NCI-H2227 treated with DMSO at 0.1 percent for 48 hours (cell line): ENCODE data around the gene PALM.
"Not testable (repeated sequence)": the region's sequence is repeated elsewhere in the genome, so short reads cannot be mapped to it uniquely, and the experiment has no call there.

ENCODE experiments used
- DNase-seq: peaks from one replicate; lab custom pipeline; 2025; lab: John Stamatoyannopoulos, UW

PALM gene

DNA sequence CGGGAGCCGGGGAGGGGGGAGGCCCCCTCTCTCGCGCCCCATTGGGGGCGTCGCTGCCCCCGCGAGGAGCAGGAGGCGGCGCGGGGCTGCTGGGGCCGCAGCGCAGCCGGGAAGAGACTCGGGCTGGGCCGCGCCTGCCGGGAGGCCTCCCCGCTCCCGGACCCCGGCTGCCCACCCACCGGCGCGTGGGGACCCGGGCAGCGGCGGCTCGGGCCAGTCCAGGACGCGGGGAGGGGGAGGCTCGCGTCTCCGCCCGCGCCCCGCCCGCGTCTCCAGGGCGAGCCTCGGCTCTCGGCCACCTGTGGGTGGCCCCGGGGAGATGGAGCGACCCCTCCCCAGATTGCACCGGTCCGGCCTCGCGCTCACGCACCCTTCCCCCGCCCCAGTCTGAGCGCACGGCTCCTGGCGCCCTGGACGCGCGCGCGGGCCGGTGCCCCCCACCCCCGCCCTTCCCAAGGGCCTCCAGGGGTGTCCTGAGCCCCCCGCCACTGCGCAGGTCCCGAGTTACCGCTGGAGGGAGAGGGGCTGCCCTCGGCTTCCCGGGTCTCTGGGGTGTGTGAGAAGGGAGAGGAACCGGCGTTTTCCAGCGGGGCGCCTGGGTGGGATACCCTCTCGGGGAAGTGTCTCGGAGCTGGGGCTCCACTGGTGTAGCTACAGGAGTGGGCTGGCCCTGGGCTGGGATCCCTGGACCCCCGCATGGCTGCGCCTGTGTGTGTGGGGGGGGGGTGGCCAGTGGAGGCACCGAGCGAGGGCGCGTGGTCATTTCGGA lies 645 bp downstream of the PALM start:
- no peak for DNase-seq

DNA sequence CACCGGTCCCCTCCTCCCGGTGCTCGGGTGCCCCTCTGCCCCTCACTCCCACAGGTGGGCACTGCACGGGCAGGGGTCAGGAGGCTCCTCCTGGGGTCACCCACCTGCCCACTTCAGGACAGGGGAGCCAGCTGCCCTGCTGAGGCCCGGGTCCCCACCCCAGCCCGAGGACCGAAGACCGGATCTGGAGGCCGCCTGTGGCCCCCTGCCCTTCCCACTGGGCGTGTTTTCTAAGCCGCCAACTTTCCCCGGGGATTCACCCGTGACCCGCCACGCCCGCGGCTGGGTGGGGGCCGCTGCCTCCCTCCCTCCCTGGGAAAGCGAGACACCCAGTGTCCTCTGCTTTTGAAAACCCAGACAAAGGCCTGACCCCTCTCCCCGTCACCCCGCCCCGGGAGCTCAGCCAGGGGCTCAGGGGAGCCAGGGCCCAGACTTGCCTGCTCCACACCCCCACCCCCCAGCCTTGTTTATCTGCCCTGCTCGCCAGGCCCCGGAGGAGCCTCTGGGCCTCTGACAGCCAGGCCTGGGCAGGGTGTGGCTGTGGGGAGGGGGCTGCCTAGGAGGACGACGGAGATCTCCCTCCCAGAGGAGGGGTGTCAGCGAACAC lies 1.3 kb downstream of the PALM start:
- DNase-seq: no peak

DNA sequence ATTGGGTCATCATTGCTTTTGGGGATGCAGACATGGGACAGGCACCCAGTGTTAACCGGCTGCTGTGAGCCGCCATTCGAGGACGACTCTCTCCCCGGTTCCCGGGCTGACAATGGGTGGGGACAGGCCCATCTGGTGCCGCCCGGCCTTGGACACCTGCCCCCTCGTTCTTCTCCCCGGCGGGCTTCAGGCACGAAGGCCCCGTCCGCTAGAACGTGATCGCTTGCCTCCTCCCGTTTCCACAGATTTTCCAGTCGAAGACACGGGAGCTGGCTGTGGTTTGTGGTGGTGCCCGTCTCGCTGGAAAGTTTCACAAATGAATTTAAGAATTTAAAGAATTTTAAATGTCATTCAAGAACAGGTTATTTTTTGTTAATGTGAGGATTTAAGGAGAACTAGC lies 2.0 kb downstream of the PALM start:
- no peak for DNase-seq

DNA sequence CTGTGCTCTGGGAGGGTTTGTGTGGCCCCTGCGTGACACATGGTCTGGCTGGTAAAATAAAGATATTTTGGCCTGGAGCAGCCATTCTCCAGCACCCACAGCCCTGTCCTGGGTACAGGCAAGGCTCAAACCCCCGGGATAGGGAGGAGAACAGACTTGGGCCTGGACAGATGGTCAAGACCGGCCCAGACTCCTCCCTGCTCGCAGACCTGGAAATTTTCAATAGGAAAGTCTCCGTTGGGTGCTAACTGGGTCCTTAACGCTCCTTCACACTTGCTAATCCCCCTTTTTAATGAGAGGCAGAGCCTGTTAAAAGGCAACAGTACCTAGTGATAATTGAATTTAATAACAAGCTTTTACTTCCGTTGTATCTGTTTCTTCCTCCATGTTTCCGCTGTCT lies 2.5 kb downstream of the PALM start:
- no peak for DNase-seq

DNA sequence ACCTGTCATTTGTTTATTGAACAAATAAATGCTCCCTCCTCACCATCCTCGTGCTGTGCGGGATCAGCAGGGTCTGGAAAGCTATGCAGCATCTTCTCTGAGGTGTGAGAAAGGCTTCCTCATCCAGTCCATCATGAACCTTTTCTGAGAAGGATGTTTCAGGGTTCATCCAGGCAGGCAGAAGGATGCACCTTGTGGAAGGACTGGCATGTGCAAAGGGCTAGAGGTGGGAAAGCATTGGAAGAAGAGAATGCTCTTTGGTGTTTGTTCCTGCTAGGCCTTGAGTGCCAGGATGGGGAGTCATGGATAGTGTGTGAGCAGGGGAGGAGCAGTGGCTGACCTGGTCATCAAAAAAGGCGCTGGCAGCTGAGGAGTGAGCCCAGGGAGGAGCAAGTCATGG lies 6.6 kb downstream of the PALM start:
- DNase-seq: no peak

DNA sequence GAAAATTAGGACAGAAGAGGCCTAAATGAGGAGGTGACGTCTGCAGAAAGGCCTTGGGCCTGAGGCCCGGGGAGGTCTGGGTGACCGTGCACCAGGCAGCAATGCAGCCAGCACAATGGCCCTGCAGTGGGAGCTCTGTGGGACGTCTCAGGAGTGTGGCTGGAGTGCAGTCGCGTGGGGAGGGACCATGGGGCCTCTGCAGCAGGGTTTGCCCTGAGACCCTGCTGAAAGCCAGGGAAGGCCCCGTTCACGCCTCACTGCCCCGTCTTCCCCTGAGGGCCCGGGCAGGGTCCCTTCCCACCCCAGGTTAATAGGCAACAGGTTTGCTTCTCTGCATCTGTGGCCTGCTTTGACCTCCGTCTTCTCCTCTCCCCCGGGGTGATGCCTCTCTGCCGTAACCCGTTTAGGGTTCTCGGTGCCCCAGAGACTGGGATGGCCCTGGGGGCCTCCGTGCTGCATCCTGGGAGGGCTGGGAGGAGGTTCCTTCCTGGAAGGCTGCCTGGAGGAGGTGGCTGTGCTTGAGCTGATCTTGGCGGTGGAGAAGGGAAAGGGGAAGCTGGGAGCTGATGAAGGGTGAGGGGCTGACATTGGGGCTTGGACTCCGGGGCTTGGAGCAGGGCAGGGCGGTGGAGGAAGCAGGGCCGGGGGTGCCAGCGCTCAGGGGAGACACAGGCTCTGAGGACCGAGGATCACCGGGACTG lies 9.7 kb downstream of the PALM start:
- no peak for DNase-seq

DNA sequence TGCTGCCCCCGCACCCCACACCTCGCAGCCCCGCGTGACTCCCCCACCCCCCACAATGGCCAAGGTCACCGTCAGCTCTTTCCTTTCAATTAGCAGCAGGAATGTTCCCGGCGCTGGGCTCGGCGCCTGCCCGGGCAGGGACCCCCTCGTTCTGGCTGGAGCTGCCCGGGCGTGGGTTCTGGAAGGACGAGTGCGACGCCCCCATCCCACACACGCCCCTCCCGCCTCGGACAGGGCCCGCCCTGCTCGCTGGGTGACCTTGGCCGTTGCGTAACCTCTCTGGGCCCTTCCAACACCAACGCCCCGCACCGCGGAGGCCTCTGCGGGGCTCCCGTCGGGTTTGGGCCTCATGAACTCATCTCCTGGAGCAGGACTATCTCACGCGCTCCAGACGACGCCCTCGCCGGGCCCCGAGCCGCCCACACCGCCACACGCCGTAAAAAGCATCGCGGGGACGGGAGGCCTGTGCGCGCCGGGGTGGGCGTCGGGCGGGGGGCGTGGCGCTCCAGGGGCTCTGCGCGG lies 10.3 kb downstream of the PALM start:
- no peak for DNase-seq

DNA sequence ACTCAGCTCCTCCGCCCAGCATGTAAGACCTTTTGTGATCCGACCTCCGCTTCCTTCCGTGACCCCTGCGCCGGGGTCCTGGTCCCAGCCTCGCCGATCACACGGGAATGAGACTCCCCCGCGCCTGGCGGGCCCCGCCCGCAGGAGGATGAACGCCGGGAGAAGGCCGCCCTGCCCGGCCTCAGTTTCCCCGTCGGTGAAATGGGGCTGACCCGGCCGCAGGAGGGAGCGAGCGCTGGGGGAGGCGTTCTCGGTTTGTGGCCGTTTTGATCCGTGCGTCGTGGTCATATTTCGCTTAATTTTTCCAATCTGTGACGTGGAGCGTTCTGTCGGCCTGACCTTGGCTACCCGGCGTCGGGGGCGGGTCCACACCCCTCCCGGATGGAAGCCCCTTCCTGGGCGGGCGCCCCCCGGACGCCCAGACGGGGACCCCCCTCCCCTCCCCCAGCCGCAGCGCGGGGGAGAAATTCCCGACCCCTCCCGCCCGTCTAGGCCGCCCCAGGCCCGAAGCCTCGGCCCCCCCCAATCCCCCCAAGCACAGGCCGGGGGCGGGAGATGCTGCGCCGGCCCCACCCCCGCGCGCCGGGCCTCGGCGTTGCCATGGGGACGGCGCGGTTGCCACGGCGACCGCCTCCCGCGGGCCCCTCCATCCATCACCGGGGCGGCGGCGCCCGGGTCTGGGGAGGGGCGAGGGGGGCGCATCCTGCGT lies 11.1 kb downstream of the PALM start:
- DNase-seq: peak; percentile 20

DNA sequence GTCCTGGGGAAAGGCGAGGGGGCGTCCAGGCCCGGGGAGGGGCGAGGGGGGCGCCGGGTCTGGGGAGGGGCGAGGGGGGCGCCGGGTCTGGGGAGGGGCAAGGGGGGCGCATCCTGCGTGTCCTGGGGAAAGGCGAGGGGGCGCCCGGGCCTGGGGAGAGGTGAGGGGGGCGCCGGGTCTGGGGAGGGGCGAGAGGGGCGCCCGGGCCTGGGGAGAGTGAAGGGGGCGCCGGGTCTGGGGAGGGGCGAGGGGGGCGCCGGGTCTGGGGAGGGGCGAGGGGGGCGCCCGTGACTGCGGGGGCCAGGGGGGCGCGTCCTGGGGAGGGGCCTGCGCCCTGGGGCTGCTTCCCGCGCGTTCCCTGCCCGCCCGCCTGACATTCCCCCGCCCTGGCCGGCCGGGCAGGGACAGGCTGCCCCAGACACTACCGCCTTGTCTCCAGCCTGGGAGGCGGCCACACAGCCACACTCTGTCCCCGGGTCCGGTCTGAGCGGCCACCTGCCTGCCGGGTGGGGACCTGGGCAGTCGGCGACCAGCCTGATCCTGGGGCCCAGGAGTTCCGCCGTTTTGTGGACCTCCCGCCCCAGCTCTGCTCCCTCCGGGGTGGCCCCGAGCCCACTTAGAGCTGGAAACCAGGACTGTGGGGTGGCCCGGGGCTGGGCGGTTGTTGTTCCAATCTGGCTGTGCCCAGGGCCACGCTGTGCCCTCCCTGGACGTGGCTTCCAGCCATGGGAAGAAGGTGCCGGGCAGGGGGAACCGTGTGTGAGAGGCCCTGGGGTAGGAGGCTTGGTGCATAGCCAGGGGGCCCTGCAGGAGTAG lies 11.8 kb downstream of the PALM start:
- DNase-seq: no peak

DNA sequence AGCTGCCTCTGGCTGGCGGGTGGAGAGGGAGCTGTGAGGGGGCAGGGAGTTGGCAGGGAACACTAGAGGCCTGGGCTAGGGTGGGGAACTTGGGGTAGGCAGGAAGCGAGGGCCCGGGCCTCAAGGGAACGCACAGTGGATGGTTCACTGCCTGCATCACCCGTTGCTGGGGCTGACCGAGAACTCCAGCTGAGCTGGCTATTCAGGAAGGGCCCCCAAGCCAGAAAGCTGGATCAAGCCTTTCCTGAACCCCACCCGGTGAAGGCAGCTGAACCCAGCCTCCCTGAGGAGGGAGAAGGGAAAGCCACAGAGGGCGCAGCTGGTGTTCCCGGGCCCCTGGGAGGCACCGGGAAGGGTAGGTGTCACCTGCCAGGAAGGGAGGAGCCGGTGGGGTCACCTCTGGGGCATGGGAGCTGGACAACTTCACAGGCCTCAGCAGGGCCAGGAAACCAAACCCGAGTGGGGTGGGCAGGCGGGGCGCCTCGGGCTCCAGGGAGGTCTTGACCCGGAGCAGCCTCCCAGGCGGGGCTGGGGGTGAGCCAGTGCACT lies 13.9 kb downstream of the PALM start:
- DNase-seq: no peak

DNA sequence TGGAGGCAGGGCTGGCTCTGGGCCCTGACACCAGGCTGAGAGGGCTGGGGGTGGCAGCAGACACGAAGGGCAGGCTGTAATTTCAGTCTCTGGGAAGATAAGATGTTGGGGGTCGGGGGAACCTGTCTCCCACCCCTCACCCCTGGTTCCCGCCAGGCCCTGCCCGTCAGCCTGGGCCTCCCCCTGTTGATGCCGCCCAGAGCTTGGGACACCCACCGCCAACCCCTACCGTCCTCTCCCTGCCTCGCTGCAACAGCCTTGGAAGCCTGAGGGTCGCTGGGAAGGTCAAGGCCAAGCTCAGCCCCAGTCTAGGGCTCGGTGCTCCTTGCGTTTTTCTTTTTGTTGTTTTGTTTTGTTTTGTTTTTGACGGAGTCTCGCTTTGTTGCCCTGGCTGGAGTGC lies 14.5 kb downstream of the PALM start:
- DNase-seq: no peak

DNA sequence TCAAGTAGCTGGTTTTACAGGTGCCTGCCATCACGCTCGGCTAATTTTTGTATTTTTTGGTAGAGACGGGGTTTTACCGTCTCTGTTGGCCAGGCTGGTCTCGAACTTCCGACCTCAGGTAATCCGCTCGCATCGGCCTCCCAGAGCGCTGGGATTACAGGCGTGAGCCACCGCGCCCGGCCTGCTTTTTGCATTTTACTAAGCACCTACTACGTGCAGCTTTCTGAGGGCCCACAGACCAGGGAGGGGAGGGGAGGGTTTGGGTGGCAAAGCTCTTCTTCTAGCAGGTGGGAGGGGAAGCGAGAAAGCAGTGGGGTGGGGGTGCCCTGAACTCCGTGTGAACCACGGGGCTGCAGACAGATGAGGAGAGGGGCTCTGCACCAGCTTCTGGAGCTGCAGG lies 15.0 kb downstream of the PALM start:
- no peak for DNase-seq

DNA sequence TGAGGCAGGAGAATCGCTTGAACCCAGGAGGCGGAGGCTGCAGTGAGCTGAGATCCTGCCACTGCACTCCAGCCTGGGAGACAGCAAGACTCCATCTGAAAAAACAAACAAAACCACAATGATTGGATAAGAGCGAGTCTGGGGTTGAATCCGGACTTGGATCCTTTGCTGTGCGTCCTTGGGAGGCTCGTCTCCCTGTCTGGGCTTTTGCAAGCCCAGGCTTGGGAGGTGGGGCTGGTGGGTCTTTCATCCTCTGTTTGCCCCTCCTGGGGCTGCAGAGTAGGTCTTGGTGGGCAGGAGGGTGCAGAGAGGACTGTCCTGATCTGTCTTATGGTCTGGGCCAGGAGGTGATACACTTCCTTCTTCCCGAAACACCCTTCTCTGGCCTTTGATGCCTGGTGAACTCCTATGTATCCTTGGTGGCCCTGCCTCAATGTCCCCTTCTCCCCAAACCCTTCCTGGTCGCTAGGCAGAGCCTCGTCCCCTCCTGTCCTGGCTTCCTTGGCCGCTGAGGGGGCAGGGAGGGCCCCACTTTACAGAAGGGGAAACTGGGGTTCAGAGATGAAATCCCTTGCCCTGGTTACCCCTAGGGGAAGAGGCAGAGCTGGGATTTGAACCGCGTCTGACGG lies 16.8 kb downstream of the PALM start:
- no peak for DNase-seq

DNA sequence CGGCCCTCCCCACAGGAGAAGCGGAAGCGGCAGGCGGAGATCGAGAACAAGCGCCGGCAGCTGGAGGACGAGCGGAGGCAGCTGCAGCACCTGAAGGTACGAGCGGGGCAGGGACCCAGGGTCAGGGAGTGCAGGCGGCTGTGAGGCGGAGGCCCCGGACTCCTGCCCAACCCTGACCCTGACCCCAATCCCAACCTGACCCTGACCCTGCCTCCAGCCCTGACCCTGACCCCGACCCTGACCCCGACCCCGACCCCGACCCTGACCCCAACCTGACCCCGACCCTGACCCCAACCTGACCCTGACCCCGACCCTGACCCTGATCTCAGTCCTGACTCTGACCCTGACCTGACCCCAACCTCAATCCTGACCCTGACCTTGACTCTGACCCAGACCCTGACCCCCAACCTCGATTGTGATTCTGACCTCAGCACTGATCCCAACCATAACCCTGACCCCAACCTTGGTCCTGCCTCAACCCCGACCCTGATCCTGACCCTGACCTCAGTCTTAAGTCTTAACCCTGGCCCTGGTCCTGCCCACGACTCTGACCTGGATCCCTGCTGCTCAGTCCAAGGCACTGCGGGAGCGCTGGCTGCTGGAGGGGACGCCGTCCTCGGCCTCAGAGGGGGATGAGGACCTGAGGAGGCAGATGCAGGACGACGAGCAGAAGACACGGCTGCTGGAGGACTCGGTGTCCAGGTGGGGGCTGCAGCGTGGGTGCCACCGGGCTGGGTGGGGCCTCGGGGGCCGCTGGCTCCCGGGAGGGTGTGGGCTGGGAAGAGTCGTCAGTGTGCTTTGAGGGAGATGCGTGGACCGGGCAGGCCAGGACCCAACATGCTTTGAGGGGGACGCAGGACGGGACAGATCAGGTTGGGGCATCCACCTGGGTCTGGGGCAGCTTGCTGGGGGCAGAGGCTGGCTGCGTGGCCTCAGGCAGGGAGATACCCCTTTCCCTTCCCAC lies 18.5 kb downstream of the PALM start:
- DNase-seq: no peak

DNA sequence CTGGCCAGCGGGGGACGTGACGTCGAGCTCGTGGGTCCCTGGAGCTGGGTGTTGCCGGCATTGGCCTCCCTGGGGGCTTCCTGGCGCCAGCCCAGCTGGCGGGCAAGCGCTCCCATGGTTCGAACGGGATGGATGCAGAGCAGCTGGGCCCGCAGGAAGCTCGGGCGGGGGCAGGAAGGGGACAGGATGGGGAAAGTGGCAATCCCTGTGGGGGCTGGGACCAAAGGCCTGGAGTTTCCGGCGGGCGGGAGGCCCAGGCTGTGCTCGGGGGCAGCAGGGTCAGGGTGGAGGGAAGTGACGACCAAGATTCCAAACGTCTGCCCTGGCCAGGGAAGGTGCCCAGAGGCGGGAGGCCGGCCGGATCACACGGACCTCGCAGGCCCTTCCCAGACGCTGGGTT lies 19.3 kb downstream of the PALM start:
- DNase-seq: no peak

DNA sequence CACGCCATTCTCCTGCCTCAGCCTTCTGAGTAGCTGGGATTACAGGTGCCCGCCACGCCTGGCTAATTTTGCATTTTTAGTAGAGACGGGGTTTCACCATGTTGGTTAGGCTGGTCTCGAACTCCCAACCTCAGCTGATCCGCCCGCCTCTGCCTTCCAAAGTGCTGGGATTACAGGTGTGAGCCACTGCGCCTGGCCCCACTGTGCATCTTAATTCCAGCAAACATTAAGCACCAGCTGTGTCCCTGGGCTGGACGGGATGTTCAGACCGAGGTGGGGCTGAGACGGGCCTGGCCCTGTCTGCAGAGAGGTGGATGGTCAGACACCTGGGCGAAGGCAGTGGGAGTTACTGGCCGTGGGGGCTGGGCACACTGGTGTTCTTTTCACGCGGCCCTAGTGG lies 20.8 kb downstream of the PALM start:
- not testable (repeated sequence) for DNase-seq

DNA sequence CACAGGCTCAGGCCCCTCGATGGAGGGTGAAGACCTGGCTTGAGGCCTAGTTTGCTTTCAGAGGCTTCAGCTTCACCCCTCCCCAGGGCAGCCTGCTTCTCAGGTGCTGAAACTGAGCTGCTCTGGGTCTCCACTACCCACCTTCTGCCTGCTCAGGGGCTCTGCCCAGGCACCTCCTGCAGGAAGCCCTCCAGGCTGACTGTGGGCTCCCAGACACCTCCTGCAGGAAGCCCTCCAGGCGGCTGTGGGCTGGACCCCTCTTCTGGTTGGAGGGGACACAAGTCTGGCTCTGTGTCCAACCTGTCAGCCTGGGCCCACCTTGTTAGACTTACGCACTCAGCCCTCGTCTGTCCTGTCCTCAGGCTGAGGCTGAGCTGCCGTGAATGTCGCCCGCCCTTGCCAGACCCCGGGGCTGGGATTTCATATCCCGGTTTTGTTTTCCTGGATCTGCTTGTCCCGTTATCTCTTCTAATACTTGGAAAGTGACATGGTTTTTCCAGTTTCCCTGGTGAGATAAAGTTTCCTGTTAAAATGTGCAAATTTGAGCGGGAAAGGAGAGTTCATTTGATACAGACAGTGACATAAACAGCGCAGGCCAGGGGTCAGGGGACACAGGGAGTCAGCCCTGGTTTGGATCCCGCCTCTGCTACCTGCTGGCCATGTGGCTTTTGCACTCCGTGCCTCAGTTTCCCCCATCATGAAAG lies 21.4 kb downstream of the PALM start:
- DNase-seq: no peak

DNA sequence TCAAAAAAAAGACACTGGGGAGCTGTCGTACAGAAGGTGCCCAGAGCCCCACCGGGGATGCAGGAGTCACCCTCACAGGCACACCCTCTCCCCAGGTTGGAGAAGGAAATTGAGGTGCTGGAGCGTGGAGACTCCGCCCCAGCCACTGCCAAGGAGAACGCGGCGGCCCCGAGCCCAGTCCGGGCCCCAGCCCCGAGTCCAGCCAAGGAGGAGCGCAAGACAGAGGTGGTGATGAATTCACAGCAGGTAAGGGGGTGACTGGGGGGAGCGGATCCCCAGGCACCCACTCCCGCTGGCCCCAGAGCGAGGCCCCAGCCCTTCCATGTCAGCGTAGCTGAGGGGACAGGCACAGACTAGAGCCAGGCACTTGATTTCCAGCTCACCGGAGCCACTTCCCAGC lies 22.3 kb downstream of the PALM start:
- no peak for DNase-seq
